GM10248 (cell line): ENCODE results near the gene SNAPC3.

Source experiments
- CTCF ChIA-PET: fragments of 300-600 bp; sonication (Branson Sonifier 250); formaldehyde crosslinking; extraction: SDS; loops from one replicate; lab custom pipeline; 2021; ENCODE audit warnings: antibody characterized with exemption; lab: Yijun Ruan, JAX
- POLR2A ChIA-PET: fragments of 350-650 bp; sonication (Branson Sonifier 250); formaldehyde crosslinking; extraction: SDS; loops from one replicate; lab custom pipeline; 2020; ENCODE audit warnings: antibody characterized with exemption; lab: Yijun Ruan, JAX
- DNase-seq: peaks from one replicate; pipeline ENCODE4 v3.0.0; 2012; ENCODE audit errors: extremely low spot score
- TF ChIP-seq, protein P1 (sequence below): IDR thresholded peaks from 2 replicates; pipeline ENCODE4 v1.5.1; 2012; ENCODE audit warnings: mild to moderate bottlenecking, low read depth; ENCODE audit errors: extremely low read depth, missing control alignments, control extremely low read depth

Gene SNAPC3

DNA sequence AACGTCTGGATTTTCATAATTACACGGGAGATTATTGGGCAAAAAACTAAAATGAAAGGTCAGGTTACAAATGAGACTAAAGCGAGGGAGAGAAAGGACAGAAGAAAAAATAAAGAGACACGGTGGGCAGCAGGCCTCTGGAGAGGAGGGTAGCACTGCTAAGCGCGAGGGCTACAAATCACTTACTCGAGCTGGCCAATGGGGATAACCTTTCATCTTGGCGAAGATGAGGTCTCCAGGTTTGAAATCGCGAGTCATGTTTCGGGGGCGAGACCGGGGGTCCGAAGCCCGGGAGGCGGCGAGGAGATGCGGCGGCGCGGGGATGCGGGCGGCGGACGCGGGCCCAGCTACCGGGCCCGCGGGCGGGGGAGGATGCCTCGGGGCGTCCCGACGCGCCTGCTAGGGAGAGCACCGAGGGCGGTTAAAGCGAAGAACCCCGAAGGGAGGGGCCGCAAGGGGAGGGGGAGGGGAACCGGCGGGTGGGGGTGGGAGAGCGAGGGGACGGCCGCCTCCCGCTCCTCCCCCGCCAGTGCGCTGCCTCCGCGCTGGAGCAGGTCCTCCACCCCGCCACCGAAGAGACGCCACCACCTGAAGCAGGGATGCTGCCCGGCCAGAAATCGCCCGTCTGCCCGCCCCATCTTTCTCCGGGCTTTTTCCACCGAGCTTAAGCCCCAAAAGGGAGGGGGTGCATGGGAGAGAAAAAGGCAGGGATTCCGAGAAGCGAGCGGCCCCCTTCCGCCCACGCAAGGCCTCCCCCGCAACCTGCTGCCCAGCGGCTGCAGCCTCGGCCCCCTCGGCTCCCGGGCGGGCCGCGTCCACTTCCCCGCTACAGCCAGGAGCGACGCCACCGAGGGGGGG is 87.5 kb downstream of the SNAPC3 start:
- ChIA-PET CTCF (interaction anchor here (3.2 to 6.0 kb wide), 3 partner anchors 20 to 43 kb away, joined by 9 to 41 read pairs (median 41); partner anchors contain the start of gene CCDC171), POLR2A (interaction anchor here (1.0 to 2.0 kb wide), 3 partner anchors 9 to 43 kb away, joined by 3 to 7 read pairs (median 5); partner anchors contain the start of gene CCDC171)
- peak; percentile 80 for DNase-seq
- TF ChIP-seq, protein P1, sequence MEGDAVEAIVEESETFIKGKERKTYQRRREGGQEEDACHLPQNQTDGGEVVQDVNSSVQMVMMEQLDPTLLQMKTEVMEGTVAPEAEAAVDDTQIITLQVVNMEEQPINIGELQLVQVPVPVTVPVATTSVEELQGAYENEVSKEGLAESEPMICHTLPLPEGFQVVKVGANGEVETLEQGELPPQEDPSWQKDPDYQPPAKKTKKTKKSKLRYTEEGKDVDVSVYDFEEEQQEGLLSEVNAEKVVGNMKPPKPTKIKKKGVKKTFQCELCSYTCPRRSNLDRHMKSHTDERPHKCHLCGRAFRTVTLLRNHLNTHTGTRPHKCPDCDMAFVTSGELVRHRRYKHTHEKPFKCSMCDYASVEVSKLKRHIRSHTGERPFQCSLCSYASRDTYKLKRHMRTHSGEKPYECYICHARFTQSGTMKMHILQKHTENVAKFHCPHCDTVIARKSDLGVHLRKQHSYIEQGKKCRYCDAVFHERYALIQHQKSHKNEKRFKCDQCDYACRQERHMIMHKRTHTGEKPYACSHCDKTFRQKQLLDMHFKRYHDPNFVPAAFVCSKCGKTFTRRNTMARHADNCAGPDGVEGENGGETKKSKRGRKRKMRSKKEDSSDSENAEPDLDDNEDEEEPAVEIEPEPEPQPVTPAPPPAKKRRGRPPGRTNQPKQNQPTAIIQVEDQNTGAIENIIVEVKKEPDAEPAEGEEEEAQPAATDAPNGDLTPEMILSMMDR, result no peak

DNA sequence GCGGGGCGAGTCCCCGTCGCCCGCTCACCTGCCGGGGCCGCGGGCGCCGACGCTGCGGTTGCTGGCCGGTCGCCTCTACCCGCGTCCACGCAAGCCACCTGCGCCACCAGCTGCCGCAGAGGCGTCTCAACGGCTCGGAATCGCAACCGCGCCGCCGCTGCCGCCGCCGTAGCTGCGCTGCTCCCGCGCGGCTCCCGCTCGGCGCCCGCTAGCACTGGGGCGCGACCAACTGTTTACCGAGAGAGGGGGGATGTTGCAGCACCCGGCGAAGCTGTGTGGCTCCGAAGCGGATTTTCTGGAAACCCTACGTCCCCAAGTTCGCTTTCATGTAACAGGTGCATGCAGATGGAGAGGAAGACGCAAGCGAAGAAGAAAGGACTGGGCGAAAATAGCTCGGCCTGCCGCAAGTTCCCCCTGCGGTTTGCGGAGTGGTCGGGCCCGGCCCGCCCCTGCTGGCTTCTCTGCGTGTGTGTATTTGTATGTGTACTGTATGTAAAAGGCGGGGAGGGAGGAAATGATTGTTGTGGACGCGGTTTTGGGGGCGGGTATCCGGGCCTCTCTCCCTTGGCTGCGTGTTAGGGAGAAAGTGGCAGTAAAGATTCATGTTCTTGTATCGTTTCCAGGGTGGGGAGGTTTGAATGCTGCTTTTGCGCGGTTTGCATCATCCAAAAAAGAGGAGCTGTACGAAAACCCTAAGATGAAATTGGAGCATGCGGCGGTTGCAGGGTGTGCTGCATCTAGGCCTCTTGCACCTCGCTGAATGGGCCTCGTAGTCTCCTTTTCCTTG is 88.3 kb downstream of the SNAPC3 start, which contains the start of gene PSIP1:
PSIP1 (minus strand) TSS at position 182 of the 787 bp plus-strand sequence. CDS start 782 bp downstream, outside the sequence.
- TF ChIP-seq, protein P1, result no peak
- ChIA-PET CTCF (interaction anchor here (2.7 to 6.0 kb wide), 4 partner anchors 12 to 42 kb away, joined by 9 to 41 read pairs (median 34); partner anchors contain the start of gene CCDC171), POLR2A (interaction anchor here (1.1 to 2.0 kb wide), 3 partner anchors 12 to 42 kb away, joined by 3 to 7 read pairs (median 5); partner anchors contain the start of gene CCDC171)
- DNase-seq, result peak; percentile 85
